Activated CD4-positive, alpha-beta memory T cell treated with anti-CD3 and anti-CD28 coated beads for 36 hours (primary cell): ENCODE data around the gene AFF4. TPM values are rescaled to one million over a fixed set of nuclear protein-coding genes. Genes with fewer than 3 reads are reported as not detected.

Experiments
- CTCF ChIA-PET: fragments of 350-600 bp; sonication (Branson Sonifier 250); formaldehyde crosslinking; loops from one replicate; lab custom pipeline; 2021; ENCODE audit warnings: antibody characterized with exemption, inconsistent platforms; lab: Charles Lee
- POLR2A ChIA-PET: fragments of 350-600 bp; sonication (Branson Sonifier 250); formaldehyde crosslinking; loops from one replicate; lab custom pipeline; 2021; ENCODE audit warnings: antibody characterized with exemption; lab: Charles Lee
- DNase-seq: peaks from one replicate; pipeline ENCODE4 v3.0.0-alpha.2; 2020
- H3K27ac Mint-ChIP-seq: one replicate; pipeline ENCODE4 v1.8.0; 2021; ENCODE audit warnings: mixed read lengths
- H3K27me3 Mint-ChIP-seq: one replicate; pipeline ENCODE4 v1.8.0; 2021; ENCODE audit warnings: mixed read lengths
- H3K36me3 Mint-ChIP-seq: one replicate; pipeline ENCODE4 v1.8.0; 2021; ENCODE audit warnings: mixed read lengths
- H3K4me1 Mint-ChIP-seq: one replicate; pipeline ENCODE4 v1.8.0; 2021; ENCODE audit warnings: low read depth, mixed read lengths
- H3K4me3 Mint-ChIP-seq: one replicate; pipeline ENCODE4 v1.8.0; 2021; ENCODE audit warnings: mild to moderate bottlenecking, mixed read lengths
- H3K9me3 Mint-ChIP-seq: one replicate; pipeline ENCODE4 v1.8.0; 2021; ENCODE audit warnings: mixed read lengths
- intact Hi-C: fragments of 100-400 bp; cut with micrococcal nuclease; formaldehyde crosslinking; loops from one replicate; pipeline ENCODE4 v1.15.1; 2023
- total RNA-seq, 2 experiments: library from RNA; stranded (reverse); gene quantifications; one replicate each; pipeline ENCODE4 v1.2.3, GENCODE V29; 2021

Gene AFF4
- total RNA-seq, 2 experiments from 2014 or later = 21.9 to 22.1 TPM

- no peaks in the 10 kb centered on the region for H3K27me3 Mint-ChIP-seq
- DNase-seq = no peak
- intact Hi-C loops = no loop called here
- no peaks in the 10 kb centered on the region for H3K9me3 Mint-ChIP-seq
- CTCF ChIA-PET = interaction anchor here (1.1 kb wide), 2 partner anchors 11 to 21 kb away, joined by 4 read pairs; no protein-coding TSS in a partner anchor
- no peaks in the 10 kb centered on the region for H3K4me1 Mint-ChIP-seq
- H3K36me3 Mint-ChIP-seq = no peaks in the 10 kb centered on the region
- POLR2A ChIA-PET = no interaction called here
- H3K4me3 Mint-ChIP-seq = no peak overlapping the region
- no peak overlapping the region for H3K27ac Mint-ChIP-seq
Observed at GRCh38 chr5:132840896-132841295, 122.5 kb downstream of the AFF4 start.

GRCh38 chr5:132840313-132840712, 123.1 kb downstream of the AFF4 start:
- CTCF ChIA-PET = interaction anchor here (1.9 kb wide), 1 partner anchor 11 kb away, joined by 7 read pairs; the partner anchor contains the start of gene SHROOM1
- H3K4me1 Mint-ChIP-seq = no peaks in the 10 kb centered on the region
- no peak overlapping the region for H3K27ac Mint-ChIP-seq

GRCh38 chr5:132839426-132840301, 123.8 kb downstream of the AFF4 start:
- no peak for DNase-seq
- Mint-ChIP-seq H3K36me3 (no peaks in the 10 kb centered on the region), H3K9me3 (no peaks in the 10 kb centered on the region), H3K4me3 (no peak overlapping the region), H3K27me3 (no peaks in the 10 kb centered on the region), H3K4me1 (no peaks in the 10 kb centered on the region), H3K27ac (no peak overlapping the region)
- intact Hi-C loops = no loop called here
- ChIA-PET POLR2A (interaction anchor here (0.6 kb wide), 1 partner anchor 313 kb away, joined by 3 read pairs; no protein-coding TSS in a partner anchor), CTCF (interaction anchor here (1.9 kb wide), 1 partner anchor 10 kb away, joined by 7 read pairs; the partner anchor contains the start of gene SHROOM1)

More at GRCh38 chr5:132840313-132840712, 123.1 kb downstream of the AFF4 start:
- no peak for DNase-seq
- intact Hi-C loops = no loop called here
- no peaks in the 10 kb centered on the region for H3K36me3 Mint-ChIP-seq
- no peaks in the 10 kb centered on the region for H3K27me3 Mint-ChIP-seq
- H3K9me3 Mint-ChIP-seq = no peaks in the 10 kb centered on the region
- POLR2A ChIA-PET = interaction anchor here (0.6 kb wide), 1 partner anchor 314 kb away, joined by 3 read pairs; no protein-coding TSS in a partner anchor
- H3K4me3 Mint-ChIP-seq = no peak overlapping the region

GRCh38 chr5:132838516-132839282, 124.7 kb downstream of the AFF4 start:
- Mint-ChIP-seq H3K27me3 (no peaks in the 10 kb centered on the region), H3K4me3 (no peak overlapping the region), H3K36me3 (no peaks in the 10 kb centered on the region), H3K9me3 (no peaks in the 10 kb centered on the region), H3K27ac (no peak overlapping the region), H3K4me1 (no peaks in the 10 kb centered on the region)
- intact Hi-C loops = no loop called here
- no peak for DNase-seq
- POLR2A ChIA-PET = no interaction called here
- CTCF ChIA-PET = interaction anchor here (1.0 to 1.9 kb wide), 2 partner anchors 9 to 124 kb away, joined by 3 to 7 read pairs; partner anchors contain the start of gene SHROOM1

- Mint-ChIP-seq H3K27me3 (no peaks in the 10 kb centered on the region), H3K27ac (no peak overlapping the region), H3K9me3 (no peaks in the 10 kb centered on the region), H3K4me3 (no peak overlapping the region), H3K36me3 (no peaks in the 10 kb centered on the region), H3K4me1 (no peaks in the 10 kb centered on the region)
- ChIA-PET CTCF (interaction anchor here (1.0 kb wide), 1 partner anchor 123 kb away, joined by 3 read pairs; no protein-coding TSS in a partner anchor), POLR2A (no interaction called here)
- intact Hi-C loops = no loop called here
- no peak for DNase-seq
Observed at GRCh38 chr5:132837868-132838267, 125.6 kb downstream of the AFF4 start.

GRCh38 chr5:132836852-132837251, 126.6 kb downstream of the AFF4 start:
- no peak overlapping the region for H3K4me3 Mint-ChIP-seq
- peaks cover 2% of the 10 kb centered on the region for H3K27me3 Mint-ChIP-seq
- POLR2A ChIA-PET = interaction anchor here (1.1 kb wide), 1 partner anchor 29 kb away, joined by 3 read pairs; the partner anchor contains the start of genes GDF9 and UQCRQ
- H3K9me3 Mint-ChIP-seq = no peaks in the 10 kb centered on the region
- intact Hi-C loops = no loop called here
- no peaks in the 10 kb centered on the region for H3K36me3 Mint-ChIP-seq
- no peaks in the 10 kb centered on the region for H3K4me1 Mint-ChIP-seq
- H3K27ac Mint-ChIP-seq = no peak overlapping the region
- CTCF ChIA-PET = no interaction called here
- no peak for DNase-seq

- Mint-ChIP-seq H3K4me1 (no peaks in the 10 kb centered on the region), H3K27ac (no peak overlapping the region), H3K9me3 (no peaks in the 10 kb centered on the region), H3K27me3 (peaks cover 18% of the 10 kb centered on the region), H3K4me3 (no peak overlapping the region), H3K36me3 (no peaks in the 10 kb centered on the region)
- intact Hi-C loops = no loop called here
- CTCF ChIA-PET = interaction anchor here (1.2 to 5.4 kb wide), 2 partner anchors 14 to 49 kb away, joined by 3 to 24 read pairs; no protein-coding TSS in a partner anchor
- no peak for DNase-seq
- POLR2A ChIA-PET = no interaction called here
Observed at GRCh38 chr5:132834057-132834456, 129.4 kb downstream of the AFF4 start.

- Mint-ChIP-seq H3K4me3 (no peak overlapping the region), H3K36me3 (no peaks in the 10 kb centered on the region), H3K27me3 (peaks cover 24% of the 10 kb centered on the region), H3K27ac (no peak overlapping the region), H3K4me1 (no peaks in the 10 kb centered on the region), H3K9me3 (no peaks in the 10 kb centered on the region)
- intact Hi-C loops = no loop called here
- ChIA-PET CTCF (interaction anchor here (5.4 kb wide), 1 partner anchor 13 kb away, joined by 24 read pairs; no protein-coding TSS in a partner anchor), POLR2A (no interaction called here)
- DNase-seq = no peak
Observed at GRCh38 chr5:132832612-132833011, 130.8 kb downstream of the AFF4 start.

GRCh38 chr5:132831095-132831860, 132.2 kb downstream of the AFF4 start:
- POLR2A ChIA-PET = no interaction called here
- CTCF ChIA-PET = interaction anchor here (1.0 to 5.4 kb wide), 5 partner anchors 8 to 445 kb away, joined by 3 to 24 read pairs (median 4); no protein-coding TSS in a partner anchor
- H3K27ac Mint-ChIP-seq = no peak overlapping the region
- H3K27me3 Mint-ChIP-seq = peaks cover 33% of the 10 kb centered on the region
- H3K36me3 Mint-ChIP-seq = no peaks in the 10 kb centered on the region
- no peaks in the 10 kb centered on the region for H3K9me3 Mint-ChIP-seq
- H3K4me3 Mint-ChIP-seq = peak overlapping the region; percentile 59
- intact Hi-C loops = loop anchor here (2.0 kb wide), 1 partner anchor 52 kb away; no protein-coding TSS in a partner anchor
- DNase-seq = no peak
- H3K4me1 Mint-ChIP-seq = no peaks in the 10 kb centered on the region

GRCh38 chr5:132830436-132831094, 132.9 kb downstream of the AFF4 start, which contains the start of gene SHROOM1:
Gene SHROOM1, minus strand, starts transcription at chr5:132830647. Its CDS starts 4,507 bp downstream, at chr5:132826140.
- H3K9me3 Mint-ChIP-seq = no peaks in the 10 kb centered on the region
- H3K4me3 Mint-ChIP-seq = peak within 1 kb of the TSS; percentile 83
- peak; percentile 50 for DNase-seq
- CTCF ChIA-PET = interaction anchor here (0.6 to 2.9 kb wide), 11 partner anchors 9 to 444 kb away, joined by 3 to 17 read pairs (median 4); no protein-coding TSS in a partner anchor
- intact Hi-C loops = loop anchor here (2.0 kb wide), 1 partner anchor 52 kb away; no protein-coding TSS in a partner anchor
- H3K27ac Mint-ChIP-seq = no peak within 1 kb of the TSS
- POLR2A ChIA-PET = interaction anchor here (1.3 kb wide), 1 partner anchor 93 kb away, joined by 3 read pairs; the partner anchor contains the start of gene KIF3A
- no peaks in the 10 kb centered on the region for H3K4me1 Mint-ChIP-seq
- peaks cover 37% of the 10 kb centered on the region for H3K27me3 Mint-ChIP-seq
- no peaks in the 10 kb centered on the region for H3K36me3 Mint-ChIP-seq
